ENCODE measurements around the gene ARID1A. TPM values are rescaled to one million over a fixed set of nuclear protein-coding genes. Genes with fewer than 3 reads are reported as not detected.
A peak's percentile ranks its signal among the peaks of the same experiment; 100 is the strongest.

Gene ARID1A
- total and polyA plus RNA-seq, 2 of the 4 experiments (the other 2 are of a cell fraction) = 14.0 to 40.7 TPM

GRCh38 chr1:26787381-26787705 is 91.5 kb downstream of the ARID1A start:
- H3K36me3 ChIP-seq (ENCODE audit: control insufficient read depth, insufficient read depth, low read length) = no peaks in the 10 kb centered on the region; the same call in 1 of the 2 replicates
- ATAC-seq (ENCODE audit: low read depth) = peak; percentile 4
- H3K79me1 ChIP-seq (ENCODE audit: low read depth in 1 of 2, low read length in 2 of 2) = peaks cover 38 to 62% of the 10 kb centered on the region in 2 experiments
- peak overlapping the region; percentile 93 for H2BK120ac ChIP-seq (ENCODE audit: low read depth, low read length)
- H2AK5ac ChIP-seq (ENCODE audit: low read depth, low read length) = peak overlapping the region; percentile 92
- peak overlapping the region; percentile 97 for H3K4ac ChIP-seq (ENCODE audit: low read depth, low read length)
- peak overlapping the region; percentile 99 for H2AK9ac ChIP-seq (replicated peaks; ENCODE audit: low read depth, low read length, poor library complexity)
- ChIA-PET CTCF (interaction anchor here (4.7 kb wide), 1 partner anchor 185 kb away, joined by 20 read pairs; no protein-coding TSS in a partner anchor), POLR2A (ENCODE audit: unreplicated experiment) (interaction anchor here (0.7 to 1.4 kb wide), 3 partner anchors 12 to 89 kb away, joined by 3 to 4 read pairs (median 4); no protein-coding TSS in a partner anchor)
- H3K27ac ChIP-seq (ENCODE audit: insufficient read depth, low read length) = peak overlapping the region; percentile 95
- peaks cover 12% of the 10 kb centered on the region; the same call in 1 of the 2 replicates for H4K20me1 ChIP-seq (ENCODE audit: insufficient read depth, low read length)
- no peaks in the 10 kb centered on the region for H3K9me3 ChIP-seq (ENCODE audit: control insufficient read depth, insufficient read depth, low read length)
- DNase-seq = peak; percentile 53
- TF ChIP-seq BHLHE40 (IDR thresholded peaks at IDR 0.05; ENCODE audit: low read depth, low read length) (0 out of 2 replicates have a peak, but pooled peaks have one; percentile 10), CEBPB (IDR thresholded peaks at IDR 0.05; ENCODE audit: low read depth, low read length) (no peak)
- peaks cover 18% of the 10 kb centered on the region for H3K9me1 ChIP-seq (ENCODE audit: insufficient read depth, low read length)
- WGBS, 2 experiments (ENCODE audit: extremely low coverage in 2 of 2, insufficient read length in 1 of 2) = 0% methylated on average over 3 of the region's 11 CpGs; no CpG with 5 or more reads in 1 of the 2 experiments
- peak overlapping the region; percentile 96 to 99 for H4K8ac ChIP-seq (ENCODE audit: low read depth in 2 of 2, low read length in 2 of 2)
- in situ Hi-C loops (cut with MboI; ENCODE audit: low sequenced_read_pairs) (loop anchor here (5.0 kb wide), 1 partner anchor 95 kb away; no protein-coding TSS in a partner anchor), intact Hi-C loops (cut with micrococcal nuclease) (loop anchor here (1.0 kb wide), 1 partner anchor 15 kb away; no protein-coding TSS in a partner anchor), dilution Hi-C loops (cut with HindIII; ENCODE audit: low sequenced_read_pairs, unreplicated experiment) (loop anchor here (25.0 kb wide), 1 partner anchor 200 kb away; no protein-coding TSS in a partner anchor)
- peak overlapping the region; percentile 99 for H2AFZ ChIP-seq (replicated peaks; ENCODE audit: low read length, poor library complexity)
- peak overlapping the region; percentile 96 for H2BK5ac ChIP-seq (ENCODE audit: low read depth, low read length, poor library complexity, severe bottlenecking)
- no peaks in the 10 kb centered on the region for H3K27me3 ChIP-seq (ENCODE audit: control insufficient read depth, insufficient read depth, low read length)
- peak overlapping the region; percentile 86 for H3K4me2 ChIP-seq (ENCODE audit: low read depth, low read length)
- peak overlapping the region; percentile 99 for H3K56ac ChIP-seq (ENCODE audit: extremely low read depth, insufficient read depth, low read length)
- peak overlapping the region; percentile 72 for H3K4me3 ChIP-seq (ENCODE audit: insufficient read depth, low read depth, low read length)
- H2BK20ac ChIP-seq (ENCODE audit: low read depth, low read length) = peak overlapping the region; percentile 54
- H3K14ac ChIP-seq (replicated peaks; ENCODE audit: low read depth, low read length) = peak overlapping the region; percentile 100
- peak overlapping the region; percentile 97 for H3K18ac ChIP-seq (ENCODE audit: low read depth, low read length)
- peak overlapping the region; percentile 97 for H4K5ac ChIP-seq (ENCODE audit: low read depth, low read length)
- H2BK15ac ChIP-seq (ENCODE audit: low read depth, low read length) = peak overlapping the region; percentile 86; the same call in 2 of the 3 replicates
- peak overlapping the region; percentile 100 for H4K91ac ChIP-seq (ENCODE audit: insufficient read depth, low read depth, low read length)
- H3K9ac ChIP-seq (ENCODE audit: low read depth, low read length) = peak overlapping the region; percentile 93
- BruUV-seq (replicated peaks) = no TSS peak
- H3K23ac ChIP-seq (ENCODE audit: low read depth, low read length) = peak overlapping the region; percentile 97
- H3K4me1 ChIP-seq (ENCODE audit: control insufficient read depth, insufficient read depth, low read length) = peaks cover 35% of the 10 kb centered on the region
